Activated T-cell treated with anti-CD3 and anti-CD28 coated beads, Interleukin-2, amount 50 U/mL, for 4 hours (primary cell): ENCODE data around the gene GRID2. TPM values are rescaled to one million over a fixed set of nuclear protein-coding genes. Genes with fewer than 3 reads are reported as not detected.

Experiments used
- ATAC-seq, 2 donors: fragments of 200-7000 bp; cut with Tn5 transposase; one replicate each; pipeline ENCODE4 v1.10.0; 2021
- DNase-seq: peaks from one replicate; pipeline ENCODE4 v3.0.0-alpha.2; 2020
- H3K27me3 Mint-ChIP-seq: one replicate; pipeline ENCODE4 v1.8.0; 2021; ENCODE audit warnings: low read depth, mixed read lengths
- H3K36me3 Mint-ChIP-seq: one replicate; pipeline ENCODE4 v1.8.0; 2022; ENCODE audit warnings: mixed read lengths; ENCODE audit not compliant: insufficient read depth
- H3K4me1 Mint-ChIP-seq: one replicate; pipeline ENCODE4 v1.8.0; 2021; ENCODE audit warnings: low read depth, mixed read lengths
- H3K4me3 Mint-ChIP-seq: one replicate; pipeline ENCODE4 v1.8.0; 2021; ENCODE audit warnings: mild to moderate bottlenecking, moderate library complexity, mixed read lengths
- H3K9me3 Mint-ChIP-seq: one replicate; pipeline ENCODE4 v1.8.0; 2021; ENCODE audit warnings: mixed read lengths
- total RNA-seq, 3 donors: library from RNA; stranded (reverse); gene quantifications; one replicate each; pipeline ENCODE4 v1.2.1, GENCODE V29; 2021

GRID2 gene
- total RNA-seq, 3 donors from 2014 or later, result 0.22 TPM; not detected in 2

- Mint-ChIP-seq H3K4me1 (no peaks in the 10 kb centered on the region), H3K27me3 (no peaks in the 10 kb centered on the region), H3K36me3 (no peaks in the 10 kb centered on the region), H3K9me3 (peaks cover 6% of the 10 kb centered on the region), H3K4me3 (no peak overlapping the region)
- DNase-seq (no peak), ATAC-seq (no peak)
Observed at GRCh38 chr4:92830771-92831170, 527.0 kb downstream of the GRID2 start.

GRCh38 chr4:92840880-92841279, 537.1 kb downstream of the GRID2 start:
- peaks cover 18% of the 10 kb centered on the region for H3K9me3 Mint-ChIP-seq
- DNase-seq (no peak), ATAC-seq (no peak)
- no peaks in the 10 kb centered on the region for H3K4me1 Mint-ChIP-seq
- no peak overlapping the region for H3K4me3 Mint-ChIP-seq
- no peaks in the 10 kb centered on the region for H3K36me3 Mint-ChIP-seq
- no peaks in the 10 kb centered on the region for H3K27me3 Mint-ChIP-seq

- H3K9me3 Mint-ChIP-seq, result peaks cover 21% of the 10 kb centered on the region
- H3K27me3 Mint-ChIP-seq, result no peaks in the 10 kb centered on the region
- ATAC-seq (no peak), DNase-seq (no peak)
- no peak overlapping the region for H3K4me3 Mint-ChIP-seq
- no peaks in the 10 kb centered on the region for H3K36me3 Mint-ChIP-seq
- H3K4me1 Mint-ChIP-seq, result no peaks in the 10 kb centered on the region
Observed at GRCh38 chr4:92843784-92844183, 540.0 kb downstream of the GRID2 start.

GRCh38 chr4:92847026-92847425, 543.3 kb downstream of the GRID2 start:
- H3K36me3 Mint-ChIP-seq, result no peaks in the 10 kb centered on the region
- no peaks in the 10 kb centered on the region for H3K27me3 Mint-ChIP-seq
- ATAC-seq (no peak), DNase-seq (no peak)
- no peak overlapping the region for H3K4me3 Mint-ChIP-seq
- H3K4me1 Mint-ChIP-seq, result no peaks in the 10 kb centered on the region
- peaks cover 21% of the 10 kb centered on the region for H3K9me3 Mint-ChIP-seq

GRCh38 chr4:92862509-92862908, 558.7 kb downstream of the GRID2 start:
- no peaks in the 10 kb centered on the region for H3K27me3 Mint-ChIP-seq
- ATAC-seq (no peak), DNase-seq (no peak)
- H3K4me3 Mint-ChIP-seq, result no peak overlapping the region
- no peaks in the 10 kb centered on the region for H3K36me3 Mint-ChIP-seq
- peaks cover 9% of the 10 kb centered on the region for H3K9me3 Mint-ChIP-seq
- no peaks in the 10 kb centered on the region for H3K4me1 Mint-ChIP-seq

- H3K27me3 Mint-ChIP-seq, result no peaks in the 10 kb centered on the region
- H3K4me1 Mint-ChIP-seq, result no peaks in the 10 kb centered on the region
- DNase-seq (no peak), ATAC-seq (no peak)
- peaks cover 9% of the 10 kb centered on the region for H3K9me3 Mint-ChIP-seq
- H3K36me3 Mint-ChIP-seq, result no peaks in the 10 kb centered on the region
- no peak overlapping the region for H3K4me3 Mint-ChIP-seq
Observed at GRCh38 chr4:92864096-92864495, 560.3 kb downstream of the GRID2 start.

- ATAC-seq (no peak), DNase-seq (no peak)
- Mint-ChIP-seq H3K4me3 (no peak overlapping the region), H3K4me1 (no peaks in the 10 kb centered on the region), H3K27me3 (no peaks in the 10 kb centered on the region), H3K9me3 (peaks cover 6% of the 10 kb centered on the region), H3K36me3 (no peaks in the 10 kb centered on the region)
Observed at GRCh38 chr4:92872604-92873003, 568.8 kb downstream of the GRID2 start.

- Mint-ChIP-seq H3K36me3 (no peaks in the 10 kb centered on the region), H3K4me1 (no peaks in the 10 kb centered on the region), H3K4me3 (no peak overlapping the region), H3K9me3 (peaks cover 12% of the 10 kb centered on the region), H3K27me3 (no peaks in the 10 kb centered on the region)
- ATAC-seq, result no peak
- no peak for DNase-seq
Observed at GRCh38 chr4:92885632-92886031, 581.9 kb downstream of the GRID2 start.

- Mint-ChIP-seq H3K4me3 (no peak overlapping the region), H3K36me3 (no peaks in the 10 kb centered on the region), H3K9me3 (peaks cover 7% of the 10 kb centered on the region), H3K4me1 (no peaks in the 10 kb centered on the region), H3K27me3 (no peaks in the 10 kb centered on the region)
- ATAC-seq (no peak), DNase-seq (no peak)
Observed at GRCh38 chr4:92952426-92952825, 648.7 kb downstream of the GRID2 start.

- Mint-ChIP-seq H3K36me3 (no peaks in the 10 kb centered on the region), H3K9me3 (peaks cover 9% of the 10 kb centered on the region), H3K4me3 (no peak overlapping the region), H3K27me3 (no peaks in the 10 kb centered on the region), H3K4me1 (no peaks in the 10 kb centered on the region)
- no peak for DNase-seq
- ATAC-seq, result no peak
Observed at GRCh38 chr4:92952897-92953296, 649.1 kb downstream of the GRID2 start.

- H3K4me3 Mint-ChIP-seq, result no peak overlapping the region
- peaks cover 14% of the 10 kb centered on the region for H3K9me3 Mint-ChIP-seq
- DNase-seq, result no peak
Observed at GRCh38 chr4:92953462-92953861, 649.7 kb downstream of the GRID2 start.

GRCh38 chr4:92961881-92962280, 658.1 kb downstream of the GRID2 start:
- Mint-ChIP-seq H3K9me3 (peaks cover 29% of the 10 kb centered on the region), H3K4me3 (no peak overlapping the region), H3K4me1 (no peaks in the 10 kb centered on the region), H3K36me3 (no peaks in the 10 kb centered on the region), H3K27me3 (no peaks in the 10 kb centered on the region)
- ATAC-seq (no peak), DNase-seq (no peak)

More at GRCh38 chr4:92953462-92953861, 649.7 kb downstream of the GRID2 start:
- Mint-ChIP-seq H3K4me1 (no peaks in the 10 kb centered on the region), H3K27me3 (no peaks in the 10 kb centered on the region), H3K36me3 (no peaks in the 10 kb centered on the region)
- ATAC-seq, result no peak

- DNase-seq (no peak), ATAC-seq (no peak)
- H3K4me1 Mint-ChIP-seq, result no peaks in the 10 kb centered on the region
- H3K36me3 Mint-ChIP-seq, result no peaks in the 10 kb centered on the region
- peaks cover 25% of the 10 kb centered on the region for H3K9me3 Mint-ChIP-seq
- H3K27me3 Mint-ChIP-seq, result no peaks in the 10 kb centered on the region
- H3K4me3 Mint-ChIP-seq, result no peak overlapping the region
Observed at GRCh38 chr4:92962831-92963230, 659.1 kb downstream of the GRID2 start.

GRCh38 chr4:92968556-92968955, 664.8 kb downstream of the GRID2 start:
- H3K4me3 Mint-ChIP-seq, result no peak overlapping the region
- no peaks in the 10 kb centered on the region for H3K36me3 Mint-ChIP-seq
- DNase-seq (no peak), ATAC-seq (no peak)
- H3K9me3 Mint-ChIP-seq, result peaks cover 10% of the 10 kb centered on the region
- H3K27me3 Mint-ChIP-seq, result no peaks in the 10 kb centered on the region
- no peaks in the 10 kb centered on the region for H3K4me1 Mint-ChIP-seq

GRCh38 chr4:92968996-92969395, 665.2 kb downstream of the GRID2 start:
- peaks cover 10% of the 10 kb centered on the region for H3K9me3 Mint-ChIP-seq

More at GRCh38 chr4:92968996-92969395, 665.2 kb downstream of the GRID2 start:
- DNase-seq, result no peak
- H3K36me3 Mint-ChIP-seq, result no peaks in the 10 kb centered on the region
- no peak overlapping the region for H3K4me3 Mint-ChIP-seq
- no peak for ATAC-seq
- H3K27me3 Mint-ChIP-seq, result no peaks in the 10 kb centered on the region
- no peaks in the 10 kb centered on the region for H3K4me1 Mint-ChIP-seq
